SK-N-SH (cell line): ENCODE results near the gene C19orf53. TPM values are rescaled to one million over a fixed set of nuclear protein-coding genes. Genes with fewer than 3 reads are reported as not detected.

ENCODE experiments used
- CTCF ChIA-PET: fragments of 300-600, 350-600 bp; formaldehyde crosslinking; extraction: SDS; loops from one replicate; lab custom pipeline; 2021; lab: Yijun Ruan, JAX
- POLR2A ChIA-PET: fragments of 350-600 bp; sonication (Branson Sonifier 250); formaldehyde crosslinking; extraction: SDS; loops from one replicate; lab custom pipeline; 2020; ENCODE audit warnings: antibody characterized with exemption, inconsistent platforms; lab: Yijun Ruan, JAX
- DNase-seq: peaks from one replicate; pipeline ENCODE4 v3.0.0; 2012
- H2AFZ ChIP-seq: fragments of 200-600 bp; sonication (generic); 2 replicates; pipeline ENCODE4 v1.8.1; 2016; ENCODE audit warnings: antibody characterized with exemption, mild to moderate bottlenecking, low read depth
- H3F3A ChIP-seq: fragments of 200-600 bp; sonication (generic); replicated peaks from 2 replicates; pipeline ENCODE3; 2016; ENCODE audit warnings: antibody characterized with exemption, mild to moderate bottlenecking; ENCODE audit not compliant: insufficient read depth
- H3K27ac ChIP-seq, 2 experiments: fragments of 200-500 bp in 1 of 2; fragments of 200-600 bp in 1 of 2; sonication (Bioruptor generic) in 1 of 2; sonication (generic), shearing (Covaris generic) in 1 of 2; 2 replicates each; pipeline versions ENCODE4 v1.5.1 to v1.6.1; 2014 to 2016; ENCODE audit warnings: low read depth in 2 of 2, inconsistent platforms in 1 of 2, low read length in 1 of 2, mild to moderate bottlenecking in 1 of 2, mixed read lengths in 1 of 2
- H3K27me3 ChIP-seq: fragments of 200-600 bp; sonication (generic), shearing (Covaris generic); 2 replicates; pipeline ENCODE4 v1.6.1; 2016; ENCODE audit warnings: mixed run types; ENCODE audit not compliant: insufficient read depth
- H3K36me3 ChIP-seq, 2 experiments: fragments of 200-500 bp in 1 of 2; fragments of 200-600 bp in 1 of 2; sonication (Bioruptor generic) in 1 of 2; sonication (generic) in 1 of 2; replicated peaks in 1 of 2; 2 replicates each; pipeline versions ENCODE3 to v1.5.1; 2014 to 2016; ENCODE audit warnings: low read length in 1 of 2, mild to moderate bottlenecking in 1 of 2; ENCODE audit not compliant: insufficient read depth in 2 of 2, control insufficient read depth in 1 of 2
- H3K4me1 ChIP-seq, 2 experiments: fragments of 200-500 bp in 1 of 2; fragments of 200-600 bp in 1 of 2; sonication (Bioruptor generic) in 1 of 2; sonication (generic), shearing (Covaris generic) in 1 of 2; 2 replicates each; pipeline versions ENCODE4 v1.5.1 to v1.6.1; 2014 to 2016; ENCODE audit warnings: low read depth in 1 of 2, low read length in 1 of 2, mixed run types in 1 of 2; ENCODE audit not compliant: insufficient read depth in 2 of 2, control insufficient read depth in 1 of 2
- H3K4me2 ChIP-seq: fragments of 200-600 bp; sonication (generic), shearing (Covaris generic); 2 replicates; pipeline ENCODE4 v1.6.1; 2017; ENCODE audit warnings: mixed run types
- H3K4me3 ChIP-seq, 2 experiments: fragments of 200-500 bp in 1 of 2; fragments of 200-600 bp in 1 of 2; sonication (Bioruptor generic) in 1 of 2; sonication (generic), shearing (Covaris generic) in 1 of 2; 2 replicates each; pipeline versions ENCODE4 v1.5.1 to v1.8.1; 2014 to 2016; ENCODE audit warnings: low read depth in 2 of 2, inconsistent platforms in 1 of 2, low read length in 1 of 2, mild to moderate bottlenecking in 1 of 2, mixed read lengths in 1 of 2, moderate library complexity in 1 of 2
- H3K79me2 ChIP-seq: fragments of 200-600 bp; sonication (generic); 2 replicates; pipeline ENCODE4 v1.8.1; 2017; ENCODE audit warnings: mild to moderate bottlenecking; ENCODE audit not compliant: insufficient read depth
- H3K9ac ChIP-seq: fragments of 200-600 bp; sonication (generic); 2 replicates; pipeline ENCODE4 v1.6.1; 2017; ENCODE audit warnings: mixed run types
- H3K9me2 ChIP-seq: fragments of 200-600 bp; sonication (generic); 2 replicates; pipeline ENCODE4 v1.6.1; 2017; ENCODE audit warnings: mixed run types
- H3K9me3 ChIP-seq: fragments of 200-600 bp; sonication (generic); 2 replicates; pipeline ENCODE4 v1.6.1; 2017; ENCODE audit warnings: mixed run types, mild to moderate bottlenecking, moderate library complexity
- H4K20me1 ChIP-seq: fragments of 200-600 bp; sonication (generic); 2 replicates; pipeline ENCODE4 v1.6.1; 2017; ENCODE audit warnings: mild to moderate bottlenecking, mixed run types; ENCODE audit not compliant: insufficient read depth
- CHD2 ChIP-seq: fragments of 150-350 bp; IDR thresholded peaks from 2 replicates; pipeline ENCODE4 v1.6.1; 2018; ENCODE audit warnings: low read length; ENCODE audit not compliant: partially characterized antibody
- CTCF ChIP-seq: fragments of 200-600 bp; sonication (generic); IDR thresholded peaks from 2 replicates; pipeline ENCODE4 v1.6.1; 2017; ENCODE audit warnings: antibody characterized with exemption, mild to moderate bottlenecking, moderate library complexity
- ELF1 ChIP-seq: IDR thresholded peaks from 2 replicates; pipeline ENCODE4 v1.4.0; 2012
- EP300 ChIP-seq, 2 experiments: IDR thresholded peaks; 2 replicates each; pipeline versions ENCODE4 v1.4.0 to v1.6.1; 2012; ENCODE audit warnings: borderline replicate concordance in 1 of 2, low read depth in 1 of 2, low read length in 1 of 2
- EZH2phosphoT487 ChIP-seq: fragments of 200-600 bp; sonication (generic); IDR thresholded peaks from 2 replicates; pipeline ENCODE4 v1.6.1; 2017; ENCODE audit warnings: low read depth, mixed run types, mild to moderate bottlenecking, antibody characterized with exemption, moderate library complexity, borderline replicate concordance
- FOXM1 ChIP-seq: IDR thresholded peaks from 2 replicates; pipeline ENCODE4 v1.4.0; 2012; ENCODE audit warnings: low read depth, mild to moderate bottlenecking
- GABPA ChIP-seq: IDR thresholded peaks from 2 replicates; pipeline ENCODE4 v1.4.0; 2012; ENCODE audit warnings: low read depth, mild to moderate bottlenecking
- GATA2 ChIP-seq: sonication (generic); formaldehyde crosslinking; IDR thresholded peaks from 2 replicates; pipeline ENCODE4 v1.5.0; 2020; ENCODE audit warnings: mild to moderate bottlenecking, missing genetic modification reagents
- JUND ChIP-seq: IDR thresholded peaks from 2 replicates; pipeline ENCODE4 v1.4.0; 2012
- MXI1 ChIP-seq: IDR thresholded peaks from 2 replicates; pipeline ENCODE4 v1.6.1; 2012; ENCODE audit warnings: mild to moderate bottlenecking, low read depth, low read length, improper control_type of control experiment
- NFIC ChIP-seq: IDR thresholded peaks from 2 replicates; pipeline ENCODE4 v1.4.0; 2012; ENCODE audit warnings: borderline replicate concordance
- NRF1 ChIP-seq: IDR thresholded peaks from 2 replicates; pipeline ENCODE4 v1.6.1; 2012; ENCODE audit warnings: low read depth, mild to moderate bottlenecking, low read length
- RAD21 ChIP-seq: IDR thresholded peaks from 2 replicates; pipeline ENCODE4 v1.6.1; 2012; ENCODE audit warnings: mild to moderate bottlenecking, low read length
- RCOR1 ChIP-seq: fragments of 150-350 bp; IDR thresholded peaks from 2 replicates; pipeline ENCODE4 v1.6.1; 2017; ENCODE audit warnings: antibody characterized with exemption, low read length
- REST ChIP-seq: IDR thresholded peaks from 2 replicates; pipeline ENCODE4 v1.6.1; 2012; ENCODE audit warnings: mild to moderate bottlenecking, low read depth, low read length, moderate library complexity
- RFX5 ChIP-seq: IDR thresholded peaks from 2 replicates; pipeline ENCODE4 v1.6.1; 2012; ENCODE audit warnings: mild to moderate bottlenecking, improper control_type of control experiment, low read length
- SMC3 ChIP-seq: IDR thresholded peaks from 2 replicates; pipeline ENCODE4 v1.6.1; 2012; ENCODE audit warnings: low read depth, low read length, improper control_type of control experiment
- TEAD4 ChIP-seq: IDR thresholded peaks from 2 replicates; pipeline ENCODE4 v1.4.0; 2012; ENCODE audit warnings: mild to moderate bottlenecking, borderline replicate concordance; ENCODE audit not compliant: insufficient read depth
- USF1 ChIP-seq: IDR thresholded peaks from 2 replicates; pipeline ENCODE4 v1.4.0; 2012; ENCODE audit warnings: low read depth, borderline replicate concordance
- WGBS: methylation state at CpG from one replicate; pipeline ENCODE4 v1.1.6; 2017; ENCODE audit warnings: low lambda C conversion rate; 5-methylcytosine and 5-hydroxymethylcytosine counted together
- polyA plus RNA-seq, 3 experiments: library from polyadenylated mRNA; depleted of rRNA; stranded (reverse); fragments of >200 nt; gene quantifications; 2 replicates each; pipeline ENCODE4 v1.2.3, GENCODE V29; 2012

The C19orf53 gene
- polyA plus RNA-seq, 1 of the 3 experiments (the other 2 are of a cell fraction): 554 TPM

- POLR2A ChIA-PET: no interaction called here
- DNase-seq: no peak
- no peaks in the 10 kb centered on the region for H3K9me2 ChIP-seq
- peaks cover 24% of the 10 kb centered on the region for H3F3A ChIP-seq
- TF ChIP-seq TEAD4 (no peak), ELF1 (no peak), RCOR1 (no peak), NFIC (no peak), CTCF (no peak), SMC3 (no peak), CHD2 (no peak), GATA2 (no peak), JUND (no peak), USF1 (no peak), GABPA (no peak), FOXM1 (no peak), NRF1 (no peak), EP300 (IDR thresholded peaks at IDR 0.05; ENCODE audit: borderline replicate concordance in 1 of 2, low read depth in 1 of 2, low read length in 1 of 2) (no peak), MXI1 (no peak), EZH2phosphoT487 (no peak), RAD21 (no peak)
- no peaks in the 10 kb centered on the region for H3K27me3 ChIP-seq
- H4K20me1 ChIP-seq: peaks cover 3% of the 10 kb centered on the region; the same call in 1 of the 2 replicates
- no peak overlapping the region for H3K9ac ChIP-seq
- CTCF ChIA-PET: interaction anchor here (0.9 to 2.6 kb wide), 6 partner anchors 12 to 276 kb away, joined by 3 to 13 read pairs (median 5); no protein-coding TSS in a partner anchor
- H3K9me3 ChIP-seq: no peaks in the 10 kb centered on the region
- H3K4me2 ChIP-seq: peak overlapping the region; percentile 89; the same call in 1 of the 2 replicates
- H3K27ac ChIP-seq: peak overlapping the region in 1 of 2 experiments; percentile 92; a peak in 1 of 4 replicates
- H3K4me3 ChIP-seq: no peak overlapping the region
- no peak overlapping the region for H2AFZ ChIP-seq
- WGBS: 78% methylated on average over 7 of the region's 7 CpGs
- H3K79me2 ChIP-seq: peaks cover 45% of the 10 kb centered on the region
- peaks cover 3 to 8% of the 10 kb centered on the region in 2 experiments for H3K36me3 ChIP-seq
- peaks cover 15 to 18% of the 10 kb centered on the region in 2 experiments; a peak in 3 of 4 replicates for H3K4me1 ChIP-seq
Observed at GRCh38 chr19:13797870-13798269, 23.6 kb downstream of the C19orf53 start.

- peaks cover 9 to 13% of the 10 kb centered on the region in 2 experiments; a peak in 2 of 4 replicates for H3K4me1 ChIP-seq
- POLR2A ChIA-PET: no interaction called here
Observed at GRCh38 chr19:13799669-13800068, 25.4 kb downstream of the C19orf53 start.

More at GRCh38 chr19:13799669-13800068, 25.4 kb downstream of the C19orf53 start:
- H3K79me2 ChIP-seq: peaks cover 37% of the 10 kb centered on the region
- H3K36me3 ChIP-seq: peaks cover 7 to 8% of the 10 kb centered on the region in 2 experiments
- no peak overlapping the region for H3K27ac ChIP-seq
- 95% methylated on average over 22 of the region's 22 CpGs for WGBS
- CTCF ChIA-PET: no interaction called here
- no peak for TF ChIP-seq NRF1
- TF ChIP-seq RFX5: no peak
- TF ChIP-seq USF1: no peak
- TF ChIP-seq REST: no peak
- no peak for TF ChIP-seq RAD21
- TF ChIP-seq NFIC: no peak
- TF ChIP-seq GATA2: no peak
- no peak for TF ChIP-seq FOXM1
- H3K9me2 ChIP-seq: no peaks in the 10 kb centered on the region
- no peak overlapping the region for H3K9ac ChIP-seq
- H3F3A ChIP-seq: peaks cover 21% of the 10 kb centered on the region
- no peak overlapping the region for H2AFZ ChIP-seq
- no peaks in the 10 kb centered on the region for H3K27me3 ChIP-seq
- H3K4me3 ChIP-seq: no peak overlapping the region
- peaks cover 3% of the 10 kb centered on the region; the same call in 1 of the 2 replicates for H4K20me1 ChIP-seq
- no peak overlapping the region for H3K4me2 ChIP-seq
- no peaks in the 10 kb centered on the region for H3K9me3 ChIP-seq
- DNase-seq: no peak
